AG08396 (cell line): ENCODE measurements around the gene EXD3.
"Not testable (repeated sequence)": the region's sequence is repeated elsewhere in the genome, so short reads cannot be mapped to it uniquely, and the experiment has no call there.

Experiments used
- DNase-seq: peaks from one replicate; pipeline ENCODE4 v3.0.0; 2012; ENCODE audit warnings: low spot score, mixed read lengths

EXD3 gene

GRCh38 chr9:137379761-137380161, 43.2 kb downstream of the EXD3 start:
- no peak for DNase-seq

GRCh38 chr9:137378688-137379410, 44.1 kb downstream of the EXD3 start:
- DNase-seq = not testable (repeated sequence)

GRCh38 chr9:137376386-137376785, 46.6 kb downstream of the EXD3 start:
- DNase-seq = no peak

- DNase-seq = no peak
These were observed 47.5 kb downstream of the EXD3 start for GRCh38 chr9:137375321-137376058.

GRCh38 chr9:137374131-137374845, 48.7 kb downstream of the EXD3 start:
- no peak for DNase-seq

- no peak for DNase-seq
These were observed 49.4 kb downstream of the EXD3 start for GRCh38 chr9:137373611-137373980.

GRCh38 chr9:137372693-137373610, 50.0 kb downstream of the EXD3 start:
- no peak for DNase-seq

- no peak for DNase-seq
These were observed 50.9 kb downstream of the EXD3 start for GRCh38 chr9:137371946-137372651.

- DNase-seq = no peak
These were observed 51.4 kb downstream of the EXD3 start for GRCh38 chr9:137371521-137371941.

- no peak for DNase-seq
These were observed 52.0 kb downstream of the EXD3 start for GRCh38 chr9:137370865-137371520.

GRCh38 chr9:137369911-137370764, 52.8 kb downstream of the EXD3 start:
- DNase-seq = no peak

- no peak for DNase-seq
These were observed 53.7 kb downstream of the EXD3 start for GRCh38 chr9:137369061-137369787.

GRCh38 chr9:137368431-137369035, 54.4 kb downstream of the EXD3 start:
- DNase-seq = no peak

- DNase-seq = no peak
These were observed 55.2 kb downstream of the EXD3 start for GRCh38 chr9:137367506-137368430.

GRCh38 chr9:137366891-137367381, 56.0 kb downstream of the EXD3 start:
- no peak for DNase-seq

GRCh38 chr9:137366445-137366810, 56.5 kb downstream of the EXD3 start:
- DNase-seq = no peak
